ENCODE results near the gene SLC13A2.
"Not testable (repeated sequence)": the region's sequence is repeated elsewhere in the genome, so short reads cannot be mapped to it uniquely, and the experiment has no call there.

SLC13A2 gene, protein sequence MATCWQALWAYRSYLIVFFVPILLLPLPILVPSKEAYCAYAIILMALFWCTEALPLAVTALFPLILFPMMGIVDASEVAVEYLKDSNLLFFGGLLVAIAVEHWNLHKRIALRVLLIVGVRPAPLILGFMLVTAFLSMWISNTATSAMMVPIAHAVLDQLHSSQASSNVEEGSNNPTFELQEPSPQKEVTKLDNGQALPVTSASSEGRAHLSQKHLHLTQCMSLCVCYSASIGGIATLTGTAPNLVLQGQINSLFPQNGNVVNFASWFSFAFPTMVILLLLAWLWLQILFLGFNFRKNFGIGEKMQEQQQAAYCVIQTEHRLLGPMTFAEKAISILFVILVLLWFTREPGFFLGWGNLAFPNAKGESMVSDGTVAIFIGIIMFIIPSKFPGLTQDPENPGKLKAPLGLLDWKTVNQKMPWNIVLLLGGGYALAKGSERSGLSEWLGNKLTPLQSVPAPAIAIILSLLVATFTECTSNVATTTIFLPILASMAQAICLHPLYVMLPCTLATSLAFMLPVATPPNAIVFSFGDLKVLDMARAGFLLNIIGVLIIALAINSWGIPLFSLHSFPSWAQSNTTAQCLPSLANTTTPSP

DNA sequence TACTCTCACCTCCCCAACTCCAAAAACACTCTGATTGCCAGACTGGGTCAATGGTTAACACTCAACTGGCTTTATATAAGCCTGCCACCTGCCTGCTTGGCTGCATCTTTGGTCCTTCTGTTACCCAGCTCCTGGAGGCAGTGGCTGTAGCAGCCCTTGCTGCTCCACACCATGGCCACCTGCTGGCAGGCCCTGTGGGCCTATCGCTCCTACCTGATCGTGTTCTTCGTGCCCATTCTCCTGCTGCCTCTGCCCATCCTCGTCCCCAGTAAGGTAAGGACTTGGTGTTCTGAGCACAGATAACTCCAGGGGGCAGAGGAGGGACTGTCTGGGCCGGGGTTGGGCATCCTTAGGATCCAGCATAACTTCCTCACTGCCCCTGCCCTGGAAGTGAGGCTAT lies at the start of gene SLC13A2:
TSS of gene SLC13A2 (plus strand) at position 103 of the 400 bp plus-strand sequence. CDS start at position 172, 69 bp downstream.
- no peak for DNase-seq

DNA sequence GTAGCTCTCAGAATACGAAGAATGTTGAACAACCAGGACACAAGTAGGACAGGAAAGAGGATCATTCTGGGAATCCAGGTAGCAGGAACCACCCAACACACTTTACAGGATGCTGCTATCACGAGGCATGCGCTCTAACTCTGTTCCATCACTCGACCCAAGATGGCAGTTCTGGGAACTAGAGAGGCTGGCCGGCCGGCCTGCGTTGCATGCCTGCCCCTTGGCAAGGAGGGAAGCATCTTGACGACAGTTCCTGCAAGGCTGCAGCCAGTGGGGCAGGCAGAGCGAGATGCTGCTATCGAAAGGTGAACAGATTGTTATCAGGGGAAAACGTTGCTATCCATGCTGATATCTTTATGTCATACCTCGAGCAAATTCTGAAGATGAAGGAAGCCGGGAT lies 48.2 kb upstream of the SLC13A2 start:
- DNase-seq = no peak

DNA sequence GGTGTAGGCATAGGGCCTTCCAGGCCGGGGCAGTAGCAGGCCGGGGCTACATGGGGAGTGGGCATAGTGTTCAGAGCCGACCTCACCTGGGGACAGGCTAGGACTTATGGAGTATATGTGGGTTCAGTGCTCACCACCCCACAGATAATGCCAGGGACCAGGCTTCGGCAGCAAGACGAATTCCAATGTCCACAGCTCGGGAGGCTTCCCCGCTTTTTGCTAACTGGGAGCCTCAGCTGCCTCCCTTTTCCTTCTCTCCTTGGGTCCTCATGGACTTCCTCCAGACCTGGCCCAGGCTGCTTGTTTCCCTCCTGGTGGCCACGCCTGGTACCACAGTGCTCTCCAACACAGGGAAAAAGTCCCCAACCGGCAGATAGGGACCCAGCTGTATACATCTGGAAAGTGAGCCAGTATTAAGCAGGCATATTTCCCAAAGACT lies 47.3 kb upstream of the SLC13A2 start:
- no peak for DNase-seq

DNA sequence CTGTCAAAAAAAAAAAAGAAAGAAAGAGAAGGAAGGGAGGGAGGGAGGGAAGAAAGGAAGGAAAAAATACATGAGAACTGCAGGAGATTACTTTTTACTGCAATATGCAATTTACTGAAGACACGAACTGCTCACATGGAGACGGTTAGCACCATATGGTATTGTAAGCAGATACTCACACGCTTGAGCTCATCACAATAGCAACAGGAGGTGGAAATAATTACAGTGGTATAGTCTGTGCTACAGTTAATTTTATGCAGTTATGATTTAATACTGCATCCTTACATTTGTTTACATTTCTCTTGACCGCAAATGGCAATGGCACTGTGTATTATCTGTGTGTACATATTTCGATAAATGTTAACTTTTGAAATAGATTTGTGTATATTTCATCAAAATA lies 46.1 kb upstream of the SLC13A2 start:
- no peak for DNase-seq

DNA sequence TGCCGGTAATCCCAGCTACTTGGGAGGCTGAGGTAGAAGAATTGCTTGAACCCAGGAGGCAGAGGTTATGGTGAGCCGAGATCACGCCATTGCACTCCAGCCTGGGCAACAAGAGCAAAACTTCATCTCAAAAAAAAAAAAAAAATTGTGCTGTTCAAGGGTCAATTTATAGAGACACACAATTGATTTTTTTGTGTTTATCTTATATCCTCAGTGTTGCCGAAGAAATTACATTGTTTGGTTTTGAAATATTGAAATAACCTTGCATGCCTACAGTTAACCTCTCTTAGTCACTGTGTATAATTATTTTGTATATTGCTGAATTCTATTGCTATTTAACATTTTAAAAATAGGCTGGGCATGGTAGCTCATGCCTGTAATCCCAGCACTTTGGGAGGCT lies 45.5 kb upstream of the SLC13A2 start:
- DNase-seq = not testable (repeated sequence)

DNA sequence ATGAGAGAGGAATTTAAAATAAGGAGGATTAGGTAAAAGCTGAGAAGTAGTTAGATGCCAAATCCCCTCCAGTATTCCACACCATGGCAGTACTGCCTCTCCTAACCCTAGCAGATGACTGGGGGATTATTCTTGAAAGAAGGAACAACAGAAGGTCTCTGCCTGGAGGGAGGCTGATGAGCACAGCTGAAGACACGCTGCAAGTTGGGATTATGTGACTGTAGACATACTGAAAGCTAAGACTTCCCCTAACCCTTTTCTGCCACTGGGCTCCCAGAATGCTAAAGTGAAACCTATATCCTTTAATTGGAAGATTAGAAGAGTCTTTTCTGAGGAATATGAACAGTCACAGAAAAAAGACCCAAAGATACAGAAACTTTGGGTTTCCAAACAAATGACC lies 39.7 kb upstream of the SLC13A2 start:
- DNase-seq = no peak

DNA sequence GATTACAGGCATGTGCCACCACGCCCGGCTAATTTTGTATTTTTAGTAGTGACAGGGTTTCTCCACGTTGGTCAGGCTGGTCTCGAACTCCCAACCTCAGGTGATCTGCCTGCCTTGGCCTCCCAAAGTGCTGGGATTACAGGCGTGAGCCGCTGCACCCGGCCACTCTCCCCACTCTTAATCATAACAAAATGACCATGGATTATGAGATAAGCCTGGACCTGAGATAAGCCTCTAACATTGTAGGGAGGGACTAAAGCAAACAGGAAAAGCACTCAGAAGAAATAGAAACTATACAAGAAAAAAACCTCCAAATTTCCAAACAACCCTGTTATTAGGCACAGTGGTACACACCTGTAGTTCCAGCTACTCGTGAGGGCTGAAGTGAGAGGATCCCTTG lies 39.1 kb upstream of the SLC13A2 start:
- DNase-seq = not testable (repeated sequence)

DNA sequence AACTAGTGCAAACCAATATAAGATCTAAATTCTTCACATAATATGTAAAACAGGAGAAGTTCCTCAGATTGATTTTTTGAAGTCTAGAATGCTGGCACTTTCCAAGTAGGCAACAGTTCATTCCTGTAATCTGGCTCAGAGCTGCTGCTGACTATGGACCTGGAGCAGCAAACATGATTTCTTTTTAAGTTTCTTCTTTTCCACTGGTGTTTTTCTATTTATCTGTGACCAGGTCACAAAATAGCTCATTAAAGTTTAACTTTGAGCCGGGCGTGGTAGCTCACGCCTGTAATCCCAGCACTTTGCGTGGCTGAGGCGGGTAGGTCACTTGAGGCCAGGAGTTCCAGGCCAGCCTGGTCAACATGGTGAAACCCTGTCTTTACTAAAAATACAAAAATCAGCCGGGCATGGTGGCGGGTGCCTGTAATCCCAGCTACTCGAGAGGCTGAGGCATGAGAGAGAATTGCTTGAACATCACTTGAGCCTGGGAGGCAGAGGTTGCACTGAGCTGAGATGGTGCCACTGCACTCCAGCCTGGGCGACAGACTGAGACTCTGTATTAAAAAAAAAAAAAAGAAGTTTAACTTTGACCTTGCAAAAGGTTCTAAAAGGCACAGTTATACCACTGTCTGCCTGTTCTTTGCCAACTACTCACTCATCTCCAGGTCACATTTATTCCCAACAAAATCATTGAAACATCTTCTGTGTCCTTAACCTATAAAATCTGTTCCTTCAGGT lies 29.4 kb upstream of the SLC13A2 start:
- DNase-seq = no peak

DNA sequence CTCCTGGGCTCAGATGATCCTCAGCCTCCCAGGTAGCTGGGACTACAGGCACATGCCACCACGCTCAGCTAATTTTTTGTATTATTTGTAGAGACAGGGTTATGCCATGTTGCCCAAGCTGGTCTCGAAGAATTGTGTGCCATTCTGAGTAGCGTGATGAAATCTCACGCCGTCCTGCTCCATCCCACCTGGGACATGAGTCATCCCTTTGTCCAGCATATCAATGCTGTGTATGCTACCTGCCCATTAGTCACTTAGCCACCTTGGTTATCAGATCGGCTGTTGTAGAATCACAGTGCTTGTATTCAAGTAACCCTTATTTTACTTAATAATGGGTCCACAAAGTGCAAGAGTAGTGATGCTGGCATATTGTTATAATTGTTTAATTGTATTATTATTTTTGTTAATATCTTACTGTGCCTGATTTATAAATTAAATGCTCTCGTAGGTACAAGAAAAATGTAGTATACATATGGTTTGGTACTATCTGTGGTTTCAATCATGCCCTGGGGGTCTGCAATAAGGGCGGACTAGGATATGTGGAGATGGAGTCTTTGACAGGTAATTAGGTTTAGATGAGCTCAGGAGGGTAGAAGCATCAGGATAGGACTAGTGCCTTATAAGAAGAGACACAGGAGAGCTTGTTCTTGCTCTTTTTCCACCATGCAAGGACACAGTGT lies 26.6 kb upstream of the SLC13A2 start:
- no peak for DNase-seq

DNA sequence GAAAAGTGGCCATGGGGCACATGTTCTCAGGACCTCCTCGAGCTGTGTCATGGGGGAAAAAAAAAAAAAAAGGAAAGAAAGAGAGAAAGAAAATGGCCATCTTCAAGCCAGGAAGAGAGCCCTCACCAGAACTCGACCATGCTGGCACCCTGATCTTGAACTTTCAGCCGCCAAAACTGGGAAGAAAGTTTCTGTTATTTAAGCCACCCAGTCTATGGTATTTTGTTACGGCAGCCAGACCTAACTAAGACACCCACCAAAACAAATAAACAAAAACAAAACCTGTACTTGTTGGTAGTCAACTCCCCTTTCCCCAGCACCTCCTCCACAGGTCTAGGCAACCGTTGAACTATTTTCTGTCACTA lies 26.1 kb upstream of the SLC13A2 start:
- DNase-seq = no peak

DNA sequence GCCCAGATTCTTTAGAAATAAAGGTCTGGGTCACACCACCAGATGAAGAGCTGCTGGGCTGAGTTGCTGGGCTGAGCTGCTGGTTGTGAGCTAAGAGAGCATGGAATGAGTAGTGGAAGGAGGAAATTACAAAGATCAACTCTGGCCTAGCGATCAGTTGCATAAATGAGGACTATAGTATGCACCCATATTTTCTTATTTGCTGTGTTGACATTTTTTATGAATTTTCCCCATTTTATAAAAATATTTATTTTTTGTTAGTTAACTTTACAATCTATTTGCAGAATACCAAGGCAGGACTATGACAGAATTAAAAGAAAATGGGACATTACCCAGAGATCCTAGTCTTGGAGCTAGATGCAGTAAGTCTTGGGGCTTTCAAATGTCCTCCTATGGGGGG lies 23.6 kb upstream of the SLC13A2 start:
- no peak for DNase-seq

DNA sequence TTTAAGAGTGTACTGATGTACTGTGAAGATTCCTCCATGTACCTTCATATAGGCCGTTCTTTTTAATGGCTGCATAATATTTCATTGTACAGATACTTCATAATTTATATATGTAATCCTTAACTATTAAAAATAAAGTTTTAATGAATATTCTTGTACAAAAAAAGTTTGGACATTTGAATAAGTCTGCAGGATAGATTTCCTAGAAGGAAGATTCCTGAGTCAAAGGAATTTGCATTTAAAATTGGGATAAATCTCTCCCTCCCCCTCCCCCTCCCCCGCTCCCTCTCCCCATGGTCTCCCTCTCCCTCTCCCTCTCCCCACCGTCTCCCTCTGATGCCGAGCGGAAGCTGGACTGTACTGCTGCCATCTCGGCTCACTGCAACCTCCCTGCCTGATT lies 15.6 kb upstream of the SLC13A2 start:
- DNase-seq = no peak

DNA sequence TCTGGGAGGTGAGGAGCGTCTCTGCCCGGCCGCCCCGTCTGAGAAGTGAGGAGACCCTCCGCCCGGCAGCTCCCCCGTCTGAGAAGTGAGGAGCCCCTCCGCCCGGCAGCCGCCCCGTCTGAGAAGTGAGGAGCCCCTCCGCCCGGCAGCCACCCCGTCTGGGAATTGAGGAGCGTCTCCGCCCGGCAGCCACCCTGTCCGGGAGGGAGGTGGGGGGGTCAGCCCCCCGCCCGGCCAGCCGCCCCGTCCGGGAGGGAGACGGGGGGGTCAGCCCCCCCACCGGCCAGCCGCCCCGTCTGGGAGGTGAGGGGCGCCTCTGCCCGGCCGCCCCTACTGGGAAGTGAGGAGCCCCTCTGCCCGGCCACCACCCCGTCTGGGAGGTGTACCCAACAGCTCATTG lies 14.6 kb upstream of the SLC13A2 start:
- not testable (repeated sequence) for DNase-seq

DNA sequence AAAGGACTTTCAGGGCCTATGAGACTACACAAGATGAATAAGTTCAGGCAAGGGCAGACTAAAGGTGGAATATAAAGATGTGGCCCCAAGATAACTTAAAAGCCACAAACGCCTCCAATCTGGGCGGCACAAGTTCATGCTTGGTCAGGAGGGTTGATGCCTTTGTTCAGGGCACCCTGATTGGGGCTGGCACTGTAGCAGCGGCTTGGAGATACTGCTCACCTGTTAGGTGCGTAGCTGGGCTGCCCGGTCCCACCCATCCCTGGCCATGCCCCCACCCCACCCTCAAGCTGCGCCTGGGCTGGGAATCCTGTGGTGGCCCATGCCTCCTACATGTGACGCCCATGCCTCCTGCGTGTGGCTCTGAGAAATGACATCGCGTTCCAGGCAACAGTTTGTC lies 12.5 kb upstream of the SLC13A2 start:
- no peak for DNase-seq

DNA sequence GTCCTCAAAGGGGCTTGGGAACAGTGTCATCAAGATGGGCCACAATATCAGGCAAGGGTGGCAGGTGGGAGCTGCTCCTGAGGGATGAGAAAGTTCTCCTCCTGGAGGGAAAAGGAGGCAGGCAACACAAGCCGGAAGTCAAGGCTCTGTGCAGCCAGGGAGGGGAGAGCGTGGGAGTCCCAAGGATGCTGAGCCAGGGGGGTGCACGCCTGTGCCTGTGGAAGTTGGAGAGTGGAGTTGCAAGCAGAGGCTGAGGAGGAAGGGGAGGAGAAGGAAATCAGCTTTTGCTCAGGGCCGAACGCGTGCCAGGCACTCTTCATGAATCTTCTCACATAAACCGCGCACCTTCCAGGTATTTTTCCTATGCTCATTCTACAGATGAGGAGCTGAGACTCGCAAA lies 7.4 kb upstream of the SLC13A2 start:
- DNase-seq = no peak

DNA sequence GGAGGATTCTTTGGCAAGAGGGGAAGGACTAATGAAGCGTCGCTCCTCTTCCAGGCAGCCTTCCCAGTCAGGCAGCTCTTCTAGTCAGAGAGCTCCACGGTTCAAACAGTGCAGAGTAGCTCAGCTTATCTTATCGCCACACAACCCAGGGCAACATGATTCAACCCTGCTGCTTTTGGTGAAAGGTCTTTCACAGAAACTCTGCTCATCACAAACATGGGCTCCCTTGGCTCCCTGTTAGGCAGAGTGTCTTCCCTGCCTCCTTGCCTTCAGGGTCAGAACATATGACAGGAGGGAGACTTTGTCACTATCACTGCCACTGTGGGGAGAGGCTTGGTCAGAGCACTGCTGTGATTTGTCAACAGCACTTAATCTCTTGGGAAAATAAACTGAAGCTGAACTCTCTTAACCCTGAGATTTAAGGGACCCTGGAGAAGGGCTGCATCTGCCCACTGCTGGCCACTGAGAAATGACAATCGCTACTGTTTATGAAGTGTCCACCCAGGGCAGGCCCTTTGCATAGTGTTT lies 6.9 kb upstream of the SLC13A2 start:
- DNase-seq = no peak

DNA sequence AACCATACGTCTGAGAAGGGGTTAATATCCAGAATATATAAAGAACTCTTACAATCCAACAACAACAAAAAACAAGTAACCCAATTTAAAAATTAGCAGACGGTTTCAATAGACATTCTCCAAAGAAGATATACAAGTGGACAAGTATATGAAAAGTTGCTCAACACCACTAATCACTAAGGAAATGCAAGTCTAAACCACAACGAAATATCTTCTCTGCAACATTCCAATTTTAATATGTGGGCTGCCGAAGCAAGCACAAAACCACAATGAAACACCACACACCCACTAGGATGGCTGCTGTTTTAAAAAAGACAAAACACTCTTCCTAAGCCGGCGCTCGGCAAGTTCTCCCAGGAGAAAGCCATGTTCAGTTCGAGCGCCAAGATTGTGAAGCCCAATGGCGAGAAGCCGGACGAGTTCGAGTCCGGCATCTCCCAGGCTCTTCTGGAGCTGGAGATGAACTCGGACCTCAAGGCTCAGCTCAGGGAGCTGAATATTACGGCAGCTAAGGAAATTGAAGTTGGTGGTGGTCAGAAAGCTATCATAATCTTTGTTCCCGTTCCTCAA lies 5.9 kb upstream of the SLC13A2 start:
- no peak for DNase-seq

DNA sequence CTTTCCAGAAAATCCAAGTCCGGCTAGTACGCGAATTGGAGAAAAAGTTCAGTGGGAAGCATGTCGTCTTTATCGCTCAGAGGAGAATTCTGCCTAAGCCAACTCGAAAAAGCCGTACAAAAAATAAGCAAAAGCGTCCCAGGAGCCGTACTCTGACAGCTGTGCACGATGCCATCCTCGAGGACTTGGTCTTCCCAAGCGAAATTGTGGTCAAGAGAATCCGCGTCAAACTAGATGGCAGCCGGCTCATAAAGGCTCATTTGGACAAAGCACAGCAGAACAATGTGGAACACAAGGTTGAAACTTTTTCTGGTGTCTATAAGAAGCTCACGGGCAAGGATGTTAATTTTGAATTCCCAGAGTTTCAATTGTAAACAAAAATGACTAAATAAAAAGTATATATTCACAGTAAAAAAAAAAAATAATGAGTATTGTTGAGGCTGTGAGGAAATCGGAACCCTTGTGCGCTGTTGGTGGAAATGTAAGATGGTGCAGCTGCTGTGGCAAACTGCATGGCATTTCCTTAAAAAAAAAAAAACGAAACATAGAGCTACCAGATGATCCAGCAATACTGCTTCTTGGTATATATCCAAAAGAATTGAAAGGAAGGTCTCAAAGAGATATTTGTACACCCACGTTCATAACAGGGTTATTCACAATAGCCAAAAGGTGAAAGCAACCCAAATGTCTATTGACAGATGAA lies 5.3 kb upstream of the SLC13A2 start:
- not testable (repeated sequence) for DNase-seq

DNA sequence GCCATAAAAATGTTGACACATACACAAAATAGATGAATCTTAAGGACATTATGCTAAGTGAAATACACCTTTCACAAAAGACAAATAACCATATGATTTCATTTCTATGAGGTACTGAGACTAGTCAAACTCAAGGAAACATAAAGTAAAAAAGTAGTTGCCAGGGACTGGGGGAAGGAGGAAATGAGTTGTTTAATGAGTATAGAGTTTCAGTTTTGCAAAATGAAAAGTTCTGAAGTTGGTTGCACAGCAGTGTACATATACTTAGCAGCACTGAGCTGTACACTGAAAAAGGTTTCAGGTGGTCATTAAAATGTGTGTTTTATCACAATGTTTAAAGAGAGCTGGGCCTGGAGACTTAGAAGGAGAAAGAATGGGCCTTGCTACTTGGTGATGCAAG lies 4.7 kb upstream of the SLC13A2 start:
- DNase-seq = no peak

DNA sequence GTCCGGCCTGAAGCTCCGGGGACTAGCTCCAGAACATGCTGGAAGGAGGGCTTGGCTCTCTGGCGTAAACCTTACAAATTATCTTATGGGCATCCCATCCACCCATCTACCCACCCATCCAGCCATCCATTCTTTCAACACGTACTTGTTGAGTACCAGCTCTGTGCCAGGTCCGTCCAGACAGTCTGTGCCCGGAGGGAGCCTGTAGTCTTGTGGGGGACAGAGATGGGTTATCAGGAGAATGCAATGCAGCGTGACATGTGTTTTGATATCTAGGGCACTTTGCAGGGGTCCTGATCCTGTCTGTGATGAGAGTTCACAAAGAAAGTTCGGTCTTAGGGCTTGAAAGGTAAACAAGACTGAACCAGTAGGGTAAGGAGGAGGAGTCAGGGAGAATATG lies 4.1 kb upstream of the SLC13A2 start:
- DNase-seq = no peak

DNA sequence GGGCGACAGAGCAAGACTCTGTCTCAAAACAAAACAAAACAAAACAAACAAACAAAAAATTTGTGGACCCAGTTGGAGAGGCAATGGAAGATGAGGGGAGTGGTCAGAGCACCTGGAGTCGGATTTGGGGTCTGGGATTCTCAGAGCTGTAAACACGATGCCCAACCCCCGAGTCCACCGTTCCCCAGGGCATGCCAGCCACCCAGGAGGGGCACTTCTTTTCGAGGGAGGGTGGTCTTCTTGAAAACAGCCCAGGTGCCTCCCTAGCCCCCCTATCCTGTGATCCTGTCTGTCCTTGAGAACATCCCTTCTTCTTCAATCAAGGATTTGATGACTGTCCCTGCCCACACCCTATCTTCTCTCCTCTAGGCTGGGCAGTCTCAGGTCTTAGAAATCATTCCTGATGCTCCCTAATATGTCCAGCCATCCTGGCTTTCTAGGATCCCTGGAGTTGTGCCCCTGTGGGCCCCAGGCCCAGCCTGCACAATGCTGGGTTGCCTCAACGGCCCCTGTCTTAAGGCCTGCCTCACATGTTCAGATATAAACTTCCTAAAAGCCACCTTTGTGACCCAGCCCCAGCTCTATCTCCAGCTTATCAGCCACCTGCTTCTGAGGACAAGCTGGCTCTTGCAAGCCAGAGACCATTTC lies 3.1 kb upstream of the SLC13A2 start:
- no peak for DNase-seq

DNA sequence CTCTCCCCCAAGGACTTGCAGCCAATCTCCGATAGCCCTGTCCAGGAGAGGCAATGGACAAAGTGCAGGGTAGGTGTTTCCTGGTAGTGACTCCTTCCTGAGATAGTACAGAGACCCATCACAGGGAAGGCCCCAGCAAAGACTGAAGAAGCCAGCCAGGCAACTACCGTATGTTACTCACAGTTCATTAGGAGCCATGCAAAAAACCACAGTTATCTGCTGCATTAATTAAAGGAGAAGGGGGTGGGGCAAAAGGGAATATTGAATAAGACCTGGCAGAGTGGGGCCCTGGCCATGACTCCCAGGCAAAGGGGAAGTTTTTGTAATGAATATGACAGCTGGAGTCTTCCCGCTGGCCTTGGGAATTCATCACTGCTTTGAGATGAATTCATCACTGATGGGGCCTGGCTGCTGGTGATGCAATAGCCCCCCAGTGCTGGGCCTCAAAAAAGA lies 2.5 kb upstream of the SLC13A2 start:
- no peak for DNase-seq
